Effector memory CD8-positive, alpha-beta T cell (primary cell): ENCODE results near the gene HRK.

Source experiments
- ATAC-seq: fragments of 150-1000 bp; cut with Tn5 transposase; replicated peaks from 2 replicates; pipeline ENCODE4 v1.10.0; 2021; ENCODE audit warnings: mild to moderate bottlenecking, moderate library complexity
- DNase-seq, 3 experiments: peaks; one replicate each; pipeline ENCODE4 v3.0.0; 2021
- H3K27ac Mint-ChIP-seq, 2 donors: one replicate each; pipeline ENCODE4 v1.8.0; 2022; ENCODE audit warnings: mild to moderate bottlenecking in 2 of 2, mixed read lengths in 2 of 2, moderate library complexity in 2 of 2
- H3K27me3 Mint-ChIP-seq, 2 donors: one replicate each; pipeline ENCODE4 v1.8.0; 2022; ENCODE audit warnings: mixed read lengths in 2 of 2
- H3K36me3 Mint-ChIP-seq: one replicate; pipeline ENCODE4 v1.8.0; 2022; ENCODE audit warnings: mild to moderate bottlenecking, moderate library complexity, mixed read lengths; ENCODE audit not compliant: insufficient read depth
- H3K4me1 Mint-ChIP-seq, 2 donors: one replicate each; pipeline ENCODE4 v1.8.0; 2022; ENCODE audit warnings: low read depth in 2 of 2, mixed read lengths in 2 of 2
- H3K4me3 Mint-ChIP-seq, 2 donors: one replicate each; pipeline ENCODE4 v1.8.0; 2022; ENCODE audit warnings: mild to moderate bottlenecking in 2 of 2, mixed read lengths in 2 of 2, moderate library complexity in 2 of 2
- H3K9me3 Mint-ChIP-seq, 2 donors: one replicate each; pipeline ENCODE4 v1.8.0; 2022; ENCODE audit warnings: mixed read lengths in 2 of 2
- total RNA-seq, 9 experiments: gene quantifications; one replicate each; lab custom pipeline; 2026; lab: John Stamatoyannopoulos, UW

Gene HRK
- total RNA-seq = 0 to 0.90 (median 0.07) reads per million in 9 experiments

DNA sequence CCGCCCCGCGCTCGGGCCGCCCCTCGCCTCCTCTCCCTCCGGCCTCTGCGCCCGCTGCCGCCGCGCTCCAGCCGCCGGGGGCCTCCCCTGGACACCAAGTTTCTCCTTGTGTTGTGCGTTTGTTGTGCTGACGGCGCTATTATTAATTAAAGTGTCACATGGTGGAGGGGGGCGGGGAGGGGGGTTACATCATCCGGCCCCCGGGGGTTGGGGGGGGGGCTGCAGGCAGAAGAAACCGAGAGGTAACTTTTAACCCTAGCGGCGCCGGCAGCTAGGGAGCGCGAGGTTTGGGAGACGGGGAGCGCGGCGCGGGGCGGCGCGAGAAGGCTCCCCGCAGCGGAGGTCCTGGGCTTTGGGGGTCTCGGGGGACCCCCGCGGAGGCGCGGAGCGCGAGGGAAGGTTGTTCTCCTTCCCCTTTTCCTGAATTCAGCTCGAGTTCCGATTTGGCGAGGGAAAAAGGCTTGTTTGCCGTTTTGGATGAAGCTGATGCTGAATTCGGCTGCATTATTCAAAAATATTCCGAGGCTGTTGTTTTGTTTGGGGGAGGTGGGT, at the start of gene HRK:
Gene HRK (minus strand): TSS at position 117 of the 552 bp plus-strand sequence. CDS start 134 bp downstream, outside the sequence.
- ATAC-seq = no peak
- Mint-ChIP-seq H3K4me3 (peak within 1 kb of the TSS; percentile 64 to 75), H3K36me3 (no peaks in the 10 kb centered on the region), H3K9me3 (no peaks in the 10 kb centered on the region), H3K27ac (no peak within 1 kb of the TSS), H3K27me3 (peaks cover 77 to 81% of the 10 kb centered on the region in 2 donors), H3K4me1 (peaks cover 20 to 28% of the 10 kb centered on the region in 2 donors)
- no peak for DNase-seq

DNA sequence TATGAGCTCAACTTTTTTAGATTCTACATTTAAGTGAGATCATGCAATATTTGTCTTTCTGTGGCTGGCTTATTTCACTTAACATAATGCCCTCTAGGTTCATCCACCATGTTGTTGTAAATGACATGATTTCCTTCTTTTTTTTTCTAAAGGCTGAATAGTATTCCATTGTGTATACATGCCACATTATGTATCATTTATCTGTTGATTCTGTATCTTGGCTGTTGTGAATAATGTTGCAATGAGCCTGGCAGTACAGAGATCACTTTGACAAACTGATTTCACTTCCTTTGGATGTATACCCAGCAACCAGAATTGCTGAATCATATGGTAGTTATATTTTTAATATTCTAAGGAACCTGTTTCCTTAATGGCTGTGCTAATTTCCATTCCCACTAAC, 48.6 kb upstream of the HRK start:
- Mint-ChIP-seq H3K27me3 (no peaks in the 10 kb centered on the region), H3K9me3 (no peaks in the 10 kb centered on the region), H3K36me3 (peaks cover 11% of the 10 kb centered on the region), H3K27ac (peak overlapping the region in 1 of 2 donors; percentile 74), H3K4me3 (no peak overlapping the region), H3K4me1 (peaks cover 21 to 22% of the 10 kb centered on the region in 2 donors)
- ATAC-seq (no peak), DNase-seq (no peak)

DNA sequence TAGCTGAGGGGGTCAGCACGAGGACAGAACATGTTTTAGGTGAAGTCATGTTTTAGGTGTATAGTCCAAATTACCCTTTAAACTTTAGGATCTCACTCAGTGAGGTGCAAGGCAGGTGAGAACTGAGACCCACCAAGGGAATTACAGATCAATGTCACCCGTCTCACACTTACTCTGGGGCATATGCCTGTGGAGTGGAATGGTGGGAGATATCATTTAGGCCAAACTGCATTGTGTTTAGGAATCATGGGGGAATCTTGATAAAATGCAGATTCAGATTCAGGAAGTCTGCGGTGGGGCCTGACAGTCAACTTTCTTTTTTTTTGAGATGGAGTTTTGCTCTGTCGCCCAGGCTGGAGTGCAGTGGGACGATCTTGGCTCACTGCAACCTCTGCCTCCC, 47.3 kb upstream of the HRK start:
- Mint-ChIP-seq H3K4me3 (no peak overlapping the region), H3K9me3 (no peaks in the 10 kb centered on the region), H3K4me1 (peaks cover 28 to 29% of the 10 kb centered on the region in 2 donors), H3K36me3 (peaks cover 18% of the 10 kb centered on the region), H3K27ac (no peak overlapping the region), H3K27me3 (no peaks in the 10 kb centered on the region)
- ATAC-seq = no peak
- DNase-seq = no peak

DNA sequence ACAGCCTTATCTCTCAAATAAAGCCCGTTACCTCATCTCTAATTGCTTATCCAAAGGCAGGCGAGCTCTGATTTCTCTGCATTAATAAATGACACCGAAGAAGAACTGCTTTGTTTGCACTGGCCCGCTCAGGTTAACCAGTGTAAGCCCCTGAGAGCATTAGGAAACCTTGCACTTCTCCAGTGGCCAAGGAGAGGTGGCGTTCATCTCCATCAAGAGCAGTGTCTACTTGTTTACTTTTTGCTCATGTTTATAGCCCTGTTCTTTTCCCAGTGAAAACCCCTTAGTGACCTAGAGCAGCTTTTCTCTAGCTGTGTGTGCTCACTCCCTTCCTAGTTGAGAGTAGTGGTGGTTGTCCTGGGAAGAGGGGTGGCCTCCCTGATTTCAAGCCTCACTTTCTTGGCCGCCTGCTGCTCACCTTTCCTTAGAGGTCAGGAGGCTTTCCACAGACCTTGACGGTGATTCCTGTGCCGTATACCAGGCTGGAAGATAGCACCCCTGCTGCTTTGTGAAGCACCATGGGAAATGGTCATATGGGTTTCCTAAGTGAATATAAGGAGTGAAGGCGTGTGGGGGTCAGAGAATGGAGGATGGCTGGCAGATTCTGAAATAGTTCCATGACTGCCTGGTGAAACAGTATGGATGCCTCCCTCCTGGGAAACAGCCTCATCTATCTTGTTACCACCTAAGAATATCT, 46.2 kb upstream of the HRK start:
- Mint-ChIP-seq H3K9me3 (no peaks in the 10 kb centered on the region), H3K27ac (no peak overlapping the region), H3K4me3 (no peak overlapping the region), H3K36me3 (peaks cover 18% of the 10 kb centered on the region), H3K4me1 (peaks cover 34 to 35% of the 10 kb centered on the region in 2 donors), H3K27me3 (no peaks in the 10 kb centered on the region)
- no peak for ATAC-seq
- no peak for DNase-seq

DNA sequence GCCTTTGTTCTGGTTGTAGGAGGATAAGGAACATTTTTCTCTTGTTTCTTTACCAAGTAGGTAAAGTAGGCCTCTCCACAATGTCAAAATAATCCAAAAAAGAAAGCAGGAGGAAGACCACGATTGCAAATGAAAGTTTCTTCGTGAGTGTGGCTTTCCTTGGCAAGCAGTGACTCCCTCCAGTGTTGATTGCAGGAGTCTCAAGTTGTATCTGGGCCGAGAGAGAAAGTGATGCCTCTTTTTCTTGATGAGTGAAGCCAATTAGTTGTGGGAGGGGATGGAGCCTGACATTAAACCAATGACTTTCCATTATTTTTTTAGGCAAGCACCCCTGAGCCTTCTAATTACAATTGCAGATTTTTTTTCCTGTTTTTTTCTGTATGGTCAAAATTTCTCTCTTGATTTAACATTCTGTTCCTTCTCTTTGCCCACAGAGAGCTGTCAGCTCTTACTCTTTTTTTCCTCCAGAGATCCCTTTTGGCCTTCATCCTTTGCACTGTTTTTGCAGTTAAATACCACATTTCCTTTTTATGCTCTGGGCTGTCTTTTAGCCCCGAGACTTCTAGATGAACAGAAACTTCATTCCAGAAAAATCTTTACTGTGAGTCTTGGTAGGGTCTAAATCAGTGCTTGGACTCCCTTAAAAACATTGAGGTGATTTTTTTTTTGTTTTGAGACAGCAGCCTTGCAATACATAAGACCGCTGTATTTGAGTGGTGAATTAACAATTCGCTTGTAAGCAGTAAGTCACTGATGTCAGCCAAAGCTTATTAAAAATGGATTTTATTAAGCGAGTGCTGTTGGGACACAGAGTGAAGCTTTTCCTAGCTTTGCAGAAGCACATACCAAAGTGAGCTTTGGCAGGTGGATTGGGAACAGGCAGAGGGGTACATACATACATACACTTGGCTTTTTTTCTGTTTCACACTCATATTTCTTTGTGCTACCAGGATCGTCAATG, 45.3 kb upstream of the HRK start:
- Mint-ChIP-seq H3K4me3 (peak overlapping the region; percentile 2 to 3), H3K9me3 (no peaks in the 10 kb centered on the region), H3K36me3 (peaks cover 18% of the 10 kb centered on the region), H3K27ac (peak overlapping the region in 1 of 2 donors; percentile 44), H3K27me3 (no peaks in the 10 kb centered on the region), H3K4me1 (peaks cover 34 to 43% of the 10 kb centered on the region in 2 donors)
- no peak for ATAC-seq
- no peak for DNase-seq

DNA sequence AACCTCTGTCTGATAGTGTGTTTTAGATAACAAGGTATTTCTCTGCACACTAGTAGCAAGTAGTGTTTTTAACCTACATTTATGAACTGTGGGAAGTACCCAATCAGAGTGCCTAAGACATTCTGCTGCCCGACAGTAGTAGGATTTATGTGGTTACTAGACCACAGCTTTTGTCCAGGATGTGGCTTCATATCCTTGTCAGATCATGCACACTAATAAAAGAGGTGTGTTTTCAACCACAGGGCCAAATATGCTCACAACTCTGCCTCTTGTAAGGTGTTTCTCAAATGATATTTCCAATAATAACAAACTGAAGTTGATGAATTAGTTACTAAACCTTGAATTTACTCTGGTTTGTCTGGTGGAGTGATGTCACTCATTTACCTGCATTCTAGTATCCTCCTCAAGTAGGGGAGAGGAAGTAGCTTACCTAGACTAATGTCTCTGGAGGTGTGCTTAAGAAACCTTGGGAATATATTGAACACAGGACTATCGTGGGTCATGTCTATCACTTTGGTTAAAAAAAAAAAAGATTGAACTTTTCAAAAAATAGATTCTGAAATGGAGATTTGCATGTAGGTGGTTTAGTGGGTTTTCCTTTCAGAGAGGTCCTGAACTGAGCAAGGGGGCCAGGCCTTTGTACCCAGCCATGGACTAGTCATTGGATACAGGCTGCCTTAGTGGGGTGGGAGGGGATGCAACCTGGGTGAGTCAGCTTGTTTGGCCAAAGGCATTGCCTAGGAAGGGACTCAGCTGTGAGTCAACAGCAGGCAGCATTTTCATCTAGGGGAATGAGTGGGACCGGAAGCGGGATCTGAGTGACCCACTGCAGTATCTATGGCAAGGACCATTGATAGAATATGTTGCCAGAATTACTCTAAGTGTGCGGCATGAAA, 43.6 kb upstream of the HRK start:
- Mint-ChIP-seq H3K27ac (peak overlapping the region; percentile 64 to 88), H3K4me3 (peak overlapping the region; percentile 69 to 82), H3K9me3 (no peaks in the 10 kb centered on the region), H3K36me3 (peaks cover 13% of the 10 kb centered on the region), H3K4me1 (peaks cover 46 to 60% of the 10 kb centered on the region in 2 donors), H3K27me3 (no peaks in the 10 kb centered on the region)
- ATAC-seq = peak; percentile 97
- DNase-seq = peak; percentile 60 to 68 (median 63)

DNA sequence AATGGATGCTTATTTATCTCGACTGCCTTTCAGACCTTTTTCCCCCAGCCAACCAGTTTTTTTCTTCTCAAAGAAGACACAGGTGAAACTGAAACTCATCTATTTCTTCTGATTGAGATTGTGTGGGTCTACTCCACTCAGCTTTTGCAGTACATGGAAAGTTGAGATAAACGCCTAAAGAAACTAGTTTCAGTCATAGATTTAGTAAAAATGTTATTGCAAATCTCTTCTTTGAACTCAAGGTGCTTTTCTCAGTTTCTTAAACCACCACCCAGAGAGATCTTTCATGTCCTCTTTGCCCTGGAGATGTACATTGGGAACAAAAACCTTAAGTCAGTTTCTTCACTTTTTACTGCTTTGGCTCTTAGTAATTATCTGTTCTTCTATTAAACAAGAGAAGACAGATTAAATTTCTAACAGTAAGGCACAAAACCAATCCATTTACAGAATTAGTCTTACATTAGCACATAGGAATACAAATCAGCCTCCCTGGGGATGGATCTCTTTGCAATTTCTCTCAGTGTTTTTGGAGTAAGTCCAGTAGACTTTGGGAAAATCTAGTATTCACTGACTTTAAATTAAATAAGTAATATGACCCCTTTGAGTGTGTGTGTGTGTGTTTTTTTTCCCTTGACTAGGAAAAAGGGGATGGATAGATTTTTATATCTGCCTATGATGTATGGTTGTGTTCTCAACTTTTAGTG, 41.1 kb upstream of the HRK start:
- Mint-ChIP-seq H3K4me1 (peaks cover 42 to 64% of the 10 kb centered on the region in 2 donors), H3K9me3 (no peaks in the 10 kb centered on the region), H3K27ac (peak overlapping the region; percentile 4 to 42), H3K36me3 (peaks cover 11% of the 10 kb centered on the region), H3K27me3 (no peaks in the 10 kb centered on the region), H3K4me3 (no peak overlapping the region)
- ATAC-seq (no peak), DNase-seq (no peak)

DNA sequence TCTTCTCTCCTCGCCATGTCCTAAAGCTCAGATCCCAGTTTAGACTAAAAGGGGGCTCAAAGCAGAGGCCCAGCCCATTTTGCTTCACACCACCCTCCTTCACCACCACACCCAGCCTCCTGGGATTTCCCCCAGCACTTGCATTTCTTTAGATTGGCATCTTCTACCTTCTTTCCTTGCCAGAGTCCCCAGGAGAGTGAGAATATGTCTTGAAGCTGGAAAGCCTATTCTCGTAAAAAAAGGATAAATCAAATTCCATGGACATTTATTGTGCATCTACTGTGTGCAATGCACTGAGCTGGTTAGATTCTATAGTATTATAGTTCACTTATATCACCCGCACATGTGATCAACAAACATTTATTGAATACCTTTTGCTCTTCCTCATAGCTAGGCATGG, 39.7 kb upstream of the HRK start:
- H3K9me3 Mint-ChIP-seq = no peaks in the 10 kb centered on the region
- peaks cover 21% of the 10 kb centered on the region for H3K36me3 Mint-ChIP-seq
- no peak for DNase-seq
- peaks cover 47 to 68% of the 10 kb centered on the region in 2 donors for H3K4me1 Mint-ChIP-seq
- peak overlapping the region; percentile 14 to 78 for H3K27ac Mint-ChIP-seq
- ATAC-seq = no peak
- H3K27me3 Mint-ChIP-seq = no peaks in the 10 kb centered on the region
- no peak overlapping the region for H3K4me3 Mint-ChIP-seq

DNA sequence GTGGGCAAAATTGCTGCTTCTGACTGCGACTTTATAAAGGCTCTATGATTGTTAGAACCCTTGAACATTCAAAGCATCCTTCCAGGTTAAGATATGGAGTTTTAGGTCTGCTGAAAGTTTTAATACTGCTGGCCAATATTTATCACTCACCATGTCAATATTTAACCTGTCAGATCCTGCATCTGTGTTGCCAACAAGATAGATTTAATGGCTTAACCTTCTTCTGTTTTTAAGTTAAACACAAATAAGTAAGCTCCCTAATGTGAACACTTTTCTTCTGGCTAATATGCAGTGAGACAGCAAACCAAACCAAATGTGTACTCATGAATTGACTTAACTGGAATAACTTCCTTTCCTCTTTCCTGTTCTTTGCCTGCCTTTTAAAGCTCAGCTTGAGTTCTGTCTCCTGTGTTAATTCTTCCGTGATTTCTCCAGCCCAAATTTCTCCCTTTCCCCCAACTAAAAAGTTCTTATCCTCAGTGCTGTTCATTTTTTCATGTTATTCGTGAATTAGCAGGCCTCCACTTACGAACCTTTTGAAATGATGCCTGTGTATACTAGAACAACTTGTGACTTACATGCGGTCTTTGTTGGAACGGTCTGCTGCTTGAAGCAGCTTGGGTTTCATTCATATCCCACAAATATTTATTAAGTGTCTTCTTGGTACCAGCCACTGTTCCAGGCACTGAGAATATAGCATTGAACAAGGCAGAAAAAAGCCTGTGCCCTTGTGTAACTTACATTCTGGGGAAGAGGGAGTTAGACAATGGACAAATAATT, 38.7 kb upstream of the HRK start:
- Mint-ChIP-seq H3K36me3 (peaks cover 20% of the 10 kb centered on the region), H3K27me3 (no peaks in the 10 kb centered on the region), H3K9me3 (no peaks in the 10 kb centered on the region), H3K4me3 (no peak overlapping the region), H3K27ac (no peak overlapping the region), H3K4me1 (peaks cover 52 to 74% of the 10 kb centered on the region in 2 donors)
- ATAC-seq = no peak
- no peak for DNase-seq

DNA sequence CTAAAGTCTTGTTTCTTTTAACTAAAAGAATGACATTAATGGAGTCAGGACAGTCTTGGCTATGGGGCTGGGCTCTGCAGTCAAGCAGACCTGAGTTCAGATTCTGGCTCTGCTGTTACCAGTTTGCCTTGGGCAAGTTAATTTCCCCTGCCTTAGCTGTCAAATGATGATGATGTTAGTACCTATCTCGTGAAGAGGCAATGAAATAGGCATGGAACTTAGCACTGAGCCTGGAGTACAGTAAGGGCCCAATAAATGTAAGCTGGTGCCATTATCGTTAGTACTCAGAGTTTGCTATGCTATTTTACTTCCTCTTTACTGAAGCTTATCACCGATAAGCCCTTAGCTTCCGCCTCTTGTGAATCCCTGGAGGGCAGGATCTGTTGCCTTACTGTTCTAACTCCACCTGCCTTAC, 38.0 kb upstream of the HRK start:
- peaks cover 14% of the 10 kb centered on the region for H3K36me3 Mint-ChIP-seq
- no peak overlapping the region for H3K27ac Mint-ChIP-seq
- no peaks in the 10 kb centered on the region for H3K27me3 Mint-ChIP-seq
- ATAC-seq (no peak), DNase-seq (no peak)
- H3K4me3 Mint-ChIP-seq = no peak overlapping the region
- no peaks in the 10 kb centered on the region for H3K9me3 Mint-ChIP-seq
- peaks cover 48 to 68% of the 10 kb centered on the region in 2 donors for H3K4me1 Mint-ChIP-seq

DNA sequence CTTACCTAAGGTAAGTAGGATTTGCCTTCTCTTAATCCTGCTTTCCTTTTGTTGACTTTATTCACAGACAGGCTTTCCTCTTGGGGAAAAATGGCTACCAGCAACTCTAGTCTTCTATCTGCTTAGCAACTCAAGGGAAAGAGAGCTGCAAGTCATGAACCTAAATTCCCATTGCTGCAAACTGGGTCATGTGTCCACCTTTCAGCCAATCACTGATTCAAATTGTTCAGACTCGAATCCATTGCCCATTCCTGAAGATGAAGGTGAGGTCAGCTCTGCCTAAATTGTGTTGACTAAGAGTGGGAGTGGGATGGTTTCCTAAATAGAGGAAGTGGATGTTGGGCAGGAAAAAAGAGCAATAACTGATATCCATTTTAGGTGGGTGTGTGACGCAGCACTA, 37.2 kb upstream of the HRK start:
- H3K27me3 Mint-ChIP-seq = no peaks in the 10 kb centered on the region
- no peak overlapping the region for H3K4me3 Mint-ChIP-seq
- H3K27ac Mint-ChIP-seq = no peak overlapping the region
- H3K9me3 Mint-ChIP-seq = no peaks in the 10 kb centered on the region
- DNase-seq = no peak
- H3K4me1 Mint-ChIP-seq = peaks cover 46 to 66% of the 10 kb centered on the region in 2 donors
- H3K36me3 Mint-ChIP-seq = peaks cover 10% of the 10 kb centered on the region
- ATAC-seq = no peak

DNA sequence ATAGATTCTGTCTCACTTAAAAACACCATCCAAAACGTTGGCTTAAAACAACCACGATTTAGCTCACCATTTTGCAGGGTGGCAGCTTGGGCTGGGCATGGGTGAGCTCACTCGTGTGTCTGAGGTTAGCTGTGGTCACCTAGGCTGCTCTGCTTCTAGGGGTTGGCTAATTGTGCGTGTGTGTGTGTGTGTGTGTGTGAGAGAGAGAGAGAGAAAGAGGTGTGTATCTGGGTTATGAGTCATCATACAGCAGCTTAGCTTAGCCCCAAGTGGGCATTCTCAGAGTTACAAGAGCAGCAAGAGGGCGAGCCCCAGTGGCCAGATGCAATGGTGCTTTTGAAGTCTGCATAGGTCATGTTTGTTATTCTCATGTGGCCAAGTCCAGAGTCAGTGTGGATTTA, 35.5 kb upstream of the HRK start:
- Mint-ChIP-seq H3K4me1 (peaks cover 39 to 66% of the 10 kb centered on the region in 2 donors), H3K36me3 (peaks cover 15% of the 10 kb centered on the region), H3K9me3 (no peaks in the 10 kb centered on the region), H3K27ac (peak overlapping the region; percentile 57 to 88), H3K27me3 (no peaks in the 10 kb centered on the region), H3K4me3 (peak overlapping the region; percentile 37 to 61)
- ATAC-seq (peak; percentile 97), DNase-seq (peak; percentile 50 to 54 (median 50))
